IMR-90 (cell line): ENCODE measurements around the gene IL21R. TPM values are rescaled to one million over a fixed set of nuclear protein-coding genes. Genes with fewer than 3 reads are reported as not detected.

Source experiments
- ATAC-seq: fragments of 200-7000 bp; cut with Tn5 transposase; 2 replicates; pipeline ENCODE4 v1.9.1; 2020; ENCODE audit warnings: low read depth, mild to moderate bottlenecking, moderate library complexity
- BruUV-seq: library from RNA; stranded (reverse); fragments of 400-500 nt; replicated peaks from 2 replicates; lab custom pipeline; 2021; lab: Mats Ljungman, UMichigan
- CTCF ChIA-PET: fragments of 300-600 bp; formaldehyde crosslinking; extraction: SDS; loops from one replicate; lab custom pipeline; 2021; ENCODE audit warnings: antibody characterized with exemption; lab: Yijun Ruan, JAX
- POLR2A ChIA-PET: fragments of 300-600 bp; sonication (Branson Sonifier 250); formaldehyde crosslinking; loops from one replicate; lab custom pipeline; 2022; ENCODE audit warnings: antibody characterized with exemption; ENCODE audit not compliant: unreplicated experiment; lab: Charles Lee
- DNase-seq: peaks from one replicate; pipeline ENCODE4 v3.0.0; 2013
- H2AFZ ChIP-seq: replicated peaks from 2 replicates; pipeline ENCODE3; 2013; ENCODE audit warnings: low read length, mild to moderate bottlenecking; ENCODE audit not compliant: poor library complexity
- H2AK5ac ChIP-seq: 2 replicates; pipeline ENCODE4 v1.6.1; 2013; ENCODE audit warnings: low read depth, low read length, inconsistent platforms
- H2AK9ac ChIP-seq: replicated peaks from 2 replicates; pipeline ENCODE3; 2013; ENCODE audit warnings: mild to moderate bottlenecking, low read depth, low read length, moderate library complexity; ENCODE audit not compliant: poor library complexity
- H2BK120ac ChIP-seq: 2 replicates; pipeline ENCODE4 v1.6.1; 2013; ENCODE audit warnings: low read depth, low read length, inconsistent platforms
- H2BK15ac ChIP-seq: 3 replicates; pipeline ENCODE4 v1.6.1; 2013; ENCODE audit warnings: low read depth, low read length, inconsistent platforms
- H2BK20ac ChIP-seq: 2 replicates; pipeline ENCODE4 v1.6.1; 2013; ENCODE audit warnings: low read depth, mild to moderate bottlenecking, inconsistent platforms, low read length, moderate library complexity
- H2BK5ac ChIP-seq: 2 replicates; pipeline ENCODE4 v1.6.1; 2013; ENCODE audit warnings: mild to moderate bottlenecking, low read depth, low read length, inconsistent platforms; ENCODE audit not compliant: poor library complexity, severe bottlenecking
- H3K14ac ChIP-seq: replicated peaks from 2 replicates; pipeline ENCODE4 v1.6.1; 2013; ENCODE audit warnings: low read depth, low read length, inconsistent platforms
- H3K18ac ChIP-seq: 2 replicates; pipeline ENCODE4 v1.6.1; 2013; ENCODE audit warnings: low read depth, low read length, control low read depth
- H3K23ac ChIP-seq: 2 replicates; pipeline ENCODE4 v1.6.1; 2013; ENCODE audit warnings: low read depth, low read length, inconsistent platforms
- H3K27ac ChIP-seq: 2 replicates; pipeline ENCODE4 v1.5.1; 2013; ENCODE audit warnings: mild to moderate bottlenecking, control low read depth, low read length; ENCODE audit not compliant: insufficient read depth
- H3K27me3 ChIP-seq: 2 replicates; pipeline ENCODE4 v1.6.1; 2013; ENCODE audit warnings: low read length; ENCODE audit not compliant: control insufficient read depth, insufficient read depth
- H3K36me3 ChIP-seq: 2 replicates; pipeline ENCODE4 v1.6.1; 2013; ENCODE audit warnings: low read length, mixed read lengths; ENCODE audit not compliant: control insufficient read depth, insufficient read depth
- H3K4ac ChIP-seq: 2 replicates; pipeline ENCODE4 v1.6.1; 2013; ENCODE audit warnings: low read depth, low read length, inconsistent platforms
- H3K4me1 ChIP-seq: 2 replicates; pipeline ENCODE4 v1.6.1; 2013; ENCODE audit warnings: low read length, mixed read lengths; ENCODE audit not compliant: control insufficient read depth, insufficient read depth
- H3K4me2 ChIP-seq: 2 replicates; pipeline ENCODE4 v1.6.1; 2013; ENCODE audit warnings: low read depth, mild to moderate bottlenecking, control low read depth, low read length, moderate library complexity
- H3K4me3 ChIP-seq: 2 replicates; pipeline ENCODE4 v1.5.1; 2013; ENCODE audit warnings: low read depth, mild to moderate bottlenecking, control low read depth, low read length, moderate library complexity; ENCODE audit not compliant: insufficient read depth
- H3K56ac ChIP-seq: 2 replicates; pipeline ENCODE4 v1.6.1; 2013; ENCODE audit warnings: low read length, inconsistent platforms; ENCODE audit not compliant: insufficient read depth; ENCODE audit errors: extremely low read depth
- H3K79me1 ChIP-seq, 2 experiments: 2 replicates each; pipeline ENCODE4 v1.6.1; 2013; ENCODE audit warnings: low read length in 2 of 2, inconsistent platforms in 1 of 2, low read depth in 1 of 2
- H3K9ac ChIP-seq: 2 replicates; pipeline ENCODE4 v1.6.1; 2013; ENCODE audit warnings: low read depth, low read length, control low read depth
- H3K9me1 ChIP-seq: 2 replicates; pipeline ENCODE4 v1.6.1; 2013; ENCODE audit warnings: low read length, inconsistent platforms; ENCODE audit not compliant: insufficient read depth
- H3K9me3 ChIP-seq: 2 replicates; pipeline ENCODE4 v1.6.1; 2013; ENCODE audit warnings: low read length; ENCODE audit not compliant: control insufficient read depth, insufficient read depth
- H4K20me1 ChIP-seq: 2 replicates; pipeline ENCODE4 v1.6.1; 2013; ENCODE audit warnings: low read length, inconsistent platforms; ENCODE audit not compliant: insufficient read depth
- H4K5ac ChIP-seq: 2 replicates; pipeline ENCODE4 v1.6.1; 2013; ENCODE audit warnings: mild to moderate bottlenecking, low read depth, low read length, control low read depth
- H4K8ac ChIP-seq, 2 experiments: 2 replicates each; pipeline ENCODE4 v1.6.1; 2013; ENCODE audit warnings: low read depth in 2 of 2, low read length in 2 of 2, control low read depth in 1 of 2, inconsistent platforms in 1 of 2
- H4K91ac ChIP-seq: 2 replicates; pipeline ENCODE4 v1.6.1; 2013; ENCODE audit warnings: low read depth, low read length, inconsistent platforms; ENCODE audit not compliant: insufficient read depth
- CEBPB ChIP-seq: IDR thresholded peaks from 2 replicates; pipeline ENCODE4 v1.6.1; 2012; ENCODE audit warnings: low read depth, low read length, improper control_type of control experiment
- CHD1 ChIP-seq: IDR thresholded peaks from 2 replicates; pipeline ENCODE4 v1.6.1; 2012; ENCODE audit warnings: low read depth, low read length, improper control_type of control experiment
- CTCF ChIP-seq: conservative IDR thresholded peaks from 2 replicates; pipeline ENCODE4 v1.5.1; 2012; ENCODE audit warnings: mild to moderate bottlenecking, low read depth, low read length, improper control_type of control experiment
- ELK1 ChIP-seq: fragments of 150-350 bp; IDR thresholded peaks from 2 replicates; pipeline ENCODE4 v1.6.1; 2016; ENCODE audit warnings: low read depth, mild to moderate bottlenecking, low read length, moderate library complexity, borderline replicate concordance
- FOS ChIP-seq: fragments of 150-350 bp; IDR thresholded peaks from 2 replicates; pipeline ENCODE4 v1.6.1; 2016; ENCODE audit warnings: low read depth, low read length
- MAFK ChIP-seq: IDR thresholded peaks from 2 replicates; pipeline ENCODE4 v1.6.1; 2012; ENCODE audit warnings: low read depth, low read length, improper control_type of control experiment
- MAZ ChIP-seq: IDR thresholded peaks from 2 replicates; pipeline ENCODE4 v1.6.1; 2012; ENCODE audit warnings: low read depth, mild to moderate bottlenecking, low read length, improper control_type of control experiment, moderate library complexity, borderline replicate concordance
- POLR2A ChIP-seq: IDR thresholded peaks from 2 replicates; pipeline ENCODE4 v1.6.1; 2012; ENCODE audit warnings: mild to moderate bottlenecking, low read depth, low read length
- RAD21 ChIP-seq: IDR thresholded peaks from 2 replicates; pipeline ENCODE4 v1.6.1; 2012; ENCODE audit warnings: low read length, improper control_type of control experiment
- RCOR1 ChIP-seq: IDR thresholded peaks from 2 replicates; pipeline ENCODE4 v1.6.1; 2012; ENCODE audit warnings: mild to moderate bottlenecking, low read length, improper control_type of control experiment; ENCODE audit not compliant: insufficient replicate concordance
- RFX5 ChIP-seq: IDR thresholded peaks from 2 replicates; pipeline ENCODE4 v1.8.0; 2012; ENCODE audit warnings: low read depth, mild to moderate bottlenecking, low read length, moderate library complexity
- USF2 ChIP-seq: fragments of 150-350 bp; IDR thresholded peaks from 2 replicates; pipeline ENCODE4 v1.6.1; 2017; ENCODE audit warnings: mild to moderate bottlenecking, antibody characterized with exemption, low read length, low read depth
- WGBS, 2 experiments: methylation state at CpG; one replicate each; pipeline versions ENCODE4 v1.1.5 to v1.1.7; 2013; ENCODE audit warnings: missing lambda C conversion rate in 2 of 2; ENCODE audit not compliant: insufficient read length in 1 of 2; ENCODE audit errors: extremely low coverage in 2 of 2; 5-methylcytosine and 5-hydroxymethylcytosine counted together
- dilution Hi-C: fragments of 300-500 bp; cut with HindIII; formaldehyde crosslinking; loops from one replicate; pipeline ENCODE4 v1.14.3; 2018; ENCODE audit warnings: low sequenced_read_pairs; ENCODE audit not compliant: unreplicated experiment
- in situ Hi-C: fragments of 300-500 bp; cut with MboI; formaldehyde crosslinking; loops from 3 replicates; pipeline ENCODE4 v1.14.3; 2019; ENCODE audit warnings: low sequenced_read_pairs, inconsistent platforms, mixed read lengths
- intact Hi-C: fragments of 100-400 bp; cut with micrococcal nuclease; formaldehyde crosslinking; loops from 2 replicates; pipeline ENCODE4 v1.10.0; 2022
- polyA plus RNA-seq, 3 experiments: library from polyadenylated mRNA; depleted of rRNA; stranded (reverse); fragments of >200 nt; gene quantifications; 2 replicates each; pipeline ENCODE4 v1.2.3, GENCODE V29; 2012; ENCODE audit warnings: low replicate concordance in 1 of 3
- total RNA-seq: library from RNA; depleted of rRNA; stranded (reverse); fragments of >200 nt; gene quantifications from 2 replicates; pipeline ENCODE4 v1.2.3, GENCODE V29; 2012

The IL21R gene
- total and polyA plus RNA-seq, 2 of the 4 experiments (the other 2 are of a cell fraction): 0.72 to 0.97 TPM

- Histone ChIP-seq H3K9ac (no peak overlapping the region), H4K5ac (no peak overlapping the region), H3K14ac (no peak overlapping the region), H2AFZ (no peak overlapping the region), H3K27ac (no peak overlapping the region), H3K79me1 (peaks cover 0 to 11% of the 10 kb centered on the region in 2 experiments; a peak in 1 of 4 replicates), H4K8ac (no peak overlapping the region), H3K4me1 (peaks cover 4% of the 10 kb centered on the region; the same call in 1 of the 2 replicates), H2BK5ac (no peak overlapping the region), H3K4me2 (no peak overlapping the region), H3K4ac (no peak overlapping the region), H2BK120ac (no peak overlapping the region), H3K9me3 (no peaks in the 10 kb centered on the region), H3K18ac (no peak overlapping the region), H2AK5ac (no peak overlapping the region), H4K91ac (no peak overlapping the region), H3K56ac (no peak overlapping the region), H3K4me3 (no peak overlapping the region), H4K20me1 (no peaks in the 10 kb centered on the region), H3K36me3 (peaks cover 75% of the 10 kb centered on the region), H2AK9ac (no peak overlapping the region), H3K9me1 (peaks cover 7% of the 10 kb centered on the region), H2BK15ac (no peak overlapping the region), H2BK20ac (no peak overlapping the region), H3K27me3 (no peaks in the 10 kb centered on the region), H3K23ac (no peak overlapping the region)
- TF ChIP-seq USF2 (no peak), POLR2A (no peak), FOS (no peak), MAFK (no peak), MAZ (no peak), CHD1 (no peak), CTCF (no peak), RCOR1 (no peak), RAD21 (no peak), RFX5 (no peak), ELK1 (no peak), CEBPB (no peak)
- CTCF ChIA-PET: no interaction called here
- intact Hi-C loops: loop anchor here (5.0 kb wide), 1 partner anchor 52 kb away; no protein-coding TSS in a partner anchor
- in situ Hi-C loops: no loop called here
- WGBS, 2 experiments: 100% methylated on average over 1 of the region's 7 CpGs; no CpG with 5 or more reads in 1 of the 2 experiments
- BruUV-seq: no TSS peak
- dilution Hi-C loops: no loop called here
- POLR2A ChIA-PET: no interaction called here
- no peak for ATAC-seq
- DNase-seq: no peak
Observed at GRCh38 chr16:27489906-27490305, 87.9 kb downstream of the IL21R start.
